HL-60 (cell line): ENCODE results near the gene ITGA3.

Experiments used
- GABPA ChIP-seq: IDR thresholded peaks from 2 replicates; pipeline ENCODE4 v1.6.1; 2012; ENCODE audit warnings: low read depth
- POLR2AphosphoS5 ChIP-seq: IDR thresholded peaks from 2 replicates; pipeline ENCODE4 v1.6.1; 2012; ENCODE audit warnings: low read depth
- SPI1 ChIP-seq: IDR thresholded peaks from 2 replicates; pipeline ENCODE4 v1.6.1; 2012; ENCODE audit warnings: low read depth, mild to moderate bottlenecking, borderline replicate concordance
- TF ChIP-seq, protein P1 (sequence below): IDR thresholded peaks from one replicate; pipeline ENCODE4 v1.5.1; 2011; ENCODE audit warnings: low read length, control low read depth, inconsistent platforms; ENCODE audit not compliant: insufficient read depth
- TF ChIP-seq, protein P2 (sequence below): IDR thresholded peaks from 2 replicates; pipeline ENCODE4 v1.6.1; 2012; ENCODE audit warnings: low read depth; ENCODE audit not compliant: insufficient replicate concordance

- TF ChIP-seq, protein P1, sequence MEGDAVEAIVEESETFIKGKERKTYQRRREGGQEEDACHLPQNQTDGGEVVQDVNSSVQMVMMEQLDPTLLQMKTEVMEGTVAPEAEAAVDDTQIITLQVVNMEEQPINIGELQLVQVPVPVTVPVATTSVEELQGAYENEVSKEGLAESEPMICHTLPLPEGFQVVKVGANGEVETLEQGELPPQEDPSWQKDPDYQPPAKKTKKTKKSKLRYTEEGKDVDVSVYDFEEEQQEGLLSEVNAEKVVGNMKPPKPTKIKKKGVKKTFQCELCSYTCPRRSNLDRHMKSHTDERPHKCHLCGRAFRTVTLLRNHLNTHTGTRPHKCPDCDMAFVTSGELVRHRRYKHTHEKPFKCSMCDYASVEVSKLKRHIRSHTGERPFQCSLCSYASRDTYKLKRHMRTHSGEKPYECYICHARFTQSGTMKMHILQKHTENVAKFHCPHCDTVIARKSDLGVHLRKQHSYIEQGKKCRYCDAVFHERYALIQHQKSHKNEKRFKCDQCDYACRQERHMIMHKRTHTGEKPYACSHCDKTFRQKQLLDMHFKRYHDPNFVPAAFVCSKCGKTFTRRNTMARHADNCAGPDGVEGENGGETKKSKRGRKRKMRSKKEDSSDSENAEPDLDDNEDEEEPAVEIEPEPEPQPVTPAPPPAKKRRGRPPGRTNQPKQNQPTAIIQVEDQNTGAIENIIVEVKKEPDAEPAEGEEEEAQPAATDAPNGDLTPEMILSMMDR, result no peak
- TF ChIP-seq, protein P2, sequence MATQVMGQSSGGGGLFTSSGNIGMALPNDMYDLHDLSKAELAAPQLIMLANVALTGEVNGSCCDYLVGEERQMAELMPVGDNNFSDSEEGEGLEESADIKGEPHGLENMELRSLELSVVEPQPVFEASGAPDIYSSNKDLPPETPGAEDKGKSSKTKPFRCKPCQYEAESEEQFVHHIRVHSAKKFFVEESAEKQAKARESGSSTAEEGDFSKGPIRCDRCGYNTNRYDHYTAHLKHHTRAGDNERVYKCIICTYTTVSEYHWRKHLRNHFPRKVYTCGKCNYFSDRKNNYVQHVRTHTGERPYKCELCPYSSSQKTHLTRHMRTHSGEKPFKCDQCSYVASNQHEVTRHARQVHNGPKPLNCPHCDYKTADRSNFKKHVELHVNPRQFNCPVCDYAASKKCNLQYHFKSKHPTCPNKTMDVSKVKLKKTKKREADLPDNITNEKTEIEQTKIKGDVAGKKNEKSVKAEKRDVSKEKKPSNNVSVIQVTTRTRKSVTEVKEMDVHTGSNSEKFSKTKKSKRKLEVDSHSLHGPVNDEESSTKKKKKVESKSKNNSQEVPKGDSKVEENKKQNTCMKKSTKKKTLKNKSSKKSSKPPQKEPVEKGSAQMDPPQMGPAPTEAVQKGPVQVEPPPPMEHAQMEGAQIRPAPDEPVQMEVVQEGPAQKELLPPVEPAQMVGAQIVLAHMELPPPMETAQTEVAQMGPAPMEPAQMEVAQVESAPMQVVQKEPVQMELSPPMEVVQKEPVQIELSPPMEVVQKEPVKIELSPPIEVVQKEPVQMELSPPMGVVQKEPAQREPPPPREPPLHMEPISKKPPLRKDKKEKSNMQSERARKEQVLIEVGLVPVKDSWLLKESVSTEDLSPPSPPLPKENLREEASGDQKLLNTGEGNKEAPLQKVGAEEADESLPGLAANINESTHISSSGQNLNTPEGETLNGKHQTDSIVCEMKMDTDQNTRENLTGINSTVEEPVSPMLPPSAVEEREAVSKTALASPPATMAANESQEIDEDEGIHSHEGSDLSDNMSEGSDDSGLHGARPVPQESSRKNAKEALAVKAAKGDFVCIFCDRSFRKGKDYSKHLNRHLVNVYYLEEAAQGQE, result no peak
- TF ChIP-seq GABPA, result no peak
- no peak for TF ChIP-seq POLR2AphosphoS5
- no peak for TF ChIP-seq SPI1
Observed at GRCh38 chr17:50120475-50121253, 64.8 kb downstream of the ITGA3 start.
